ENCODE data around the gene SNX6. TPM values are rescaled to one million over a fixed set of nuclear protein-coding genes. Genes with fewer than 3 reads are reported as not detected.

Gene SNX6
- total and polyA plus RNA-seq, 10 donors = 23.0 to 201 (median 86.0) TPM

GRCh38 chr14:34604995-34605394, 25.0 kb downstream of the SNX6 start:
- TF ChIP-seq POLR2AphosphoS5 (IDR thresholded peaks at IDR 0.05) (no peak), POLR2A (IDR thresholded peaks at IDR 0.05) (no peak)
- TF ChIP-seq, protein P1, sequence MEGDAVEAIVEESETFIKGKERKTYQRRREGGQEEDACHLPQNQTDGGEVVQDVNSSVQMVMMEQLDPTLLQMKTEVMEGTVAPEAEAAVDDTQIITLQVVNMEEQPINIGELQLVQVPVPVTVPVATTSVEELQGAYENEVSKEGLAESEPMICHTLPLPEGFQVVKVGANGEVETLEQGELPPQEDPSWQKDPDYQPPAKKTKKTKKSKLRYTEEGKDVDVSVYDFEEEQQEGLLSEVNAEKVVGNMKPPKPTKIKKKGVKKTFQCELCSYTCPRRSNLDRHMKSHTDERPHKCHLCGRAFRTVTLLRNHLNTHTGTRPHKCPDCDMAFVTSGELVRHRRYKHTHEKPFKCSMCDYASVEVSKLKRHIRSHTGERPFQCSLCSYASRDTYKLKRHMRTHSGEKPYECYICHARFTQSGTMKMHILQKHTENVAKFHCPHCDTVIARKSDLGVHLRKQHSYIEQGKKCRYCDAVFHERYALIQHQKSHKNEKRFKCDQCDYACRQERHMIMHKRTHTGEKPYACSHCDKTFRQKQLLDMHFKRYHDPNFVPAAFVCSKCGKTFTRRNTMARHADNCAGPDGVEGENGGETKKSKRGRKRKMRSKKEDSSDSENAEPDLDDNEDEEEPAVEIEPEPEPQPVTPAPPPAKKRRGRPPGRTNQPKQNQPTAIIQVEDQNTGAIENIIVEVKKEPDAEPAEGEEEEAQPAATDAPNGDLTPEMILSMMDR (IDR thresholded peaks at IDR 0.05 in 8 of 11, conservative IDR thresholded peaks at IDR 0.05 in 3 of 11) = no peak
- intact Hi-C loops (cut with DNase I; ENCODE audit: low total_unique reads) = no loop called here
- Histone ChIP-seq H3K9me3 (no peaks in the 10 kb centered on the region), H3K36me3 (peaks cover 3 to 100% (median 94%) of the 10 kb centered on the region in 6 donors), H3K4me1 (peaks cover 0 to 19% (median 3%) of the 10 kb centered on the region in 6 donors), H3K27ac (peak overlapping the region in 6 of 8 donors; percentile 27 to 78 (median 67)), H3K4me3 (no peak overlapping the region), H3K27me3 (replicated peaks in 1 of 7) (no peaks in the 10 kb centered on the region)
- 66 to 98% (median 73%) methylated on average over 1 of the region's 1 CpG for WGBS, 5 donors
- no peak for DNase-seq

DNA sequence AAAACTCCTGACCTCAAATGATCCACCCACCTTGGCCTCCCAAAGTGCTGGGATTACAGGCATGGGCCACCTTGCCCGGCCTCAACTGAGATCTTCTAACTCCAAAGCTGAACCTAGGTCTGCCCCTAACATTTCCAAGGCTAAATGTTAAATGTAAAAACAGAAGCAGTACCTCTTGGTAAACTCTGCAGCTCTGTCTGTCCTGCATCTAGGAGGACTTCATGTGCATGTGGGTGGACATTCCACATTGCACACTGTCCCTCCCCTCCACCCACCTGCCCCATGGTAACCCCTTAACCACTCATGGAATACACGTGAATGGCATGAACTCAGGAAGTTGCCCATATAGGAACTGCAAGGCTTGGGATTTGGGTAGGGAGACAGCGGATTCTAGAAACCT, 33.1 kb downstream of the SNX6 start:
- Histone ChIP-seq H3K27me3 (replicated peaks in 1 of 7) (no peaks in the 10 kb centered on the region), H3K36me3 (peaks cover 0 to 100% (median 95%) of the 10 kb centered on the region in 6 donors), H3K27ac (no peak overlapping the region), H3K4me1 (no peaks in the 10 kb centered on the region), H3K9me3 (no peaks in the 10 kb centered on the region), H3K4me3 (no peak overlapping the region)
- DNase-seq = no peak
- intact Hi-C loops (cut with DNase I; ENCODE audit: low total_unique reads) = no loop called here
- TF ChIP-seq, protein P1 (IDR thresholded peaks at IDR 0.05 in 8 of 11, conservative IDR thresholded peaks at IDR 0.05 in 3 of 11) = no peak
- TF ChIP-seq POLR2AphosphoS5 (IDR thresholded peaks at IDR 0.05) = peak in 1 of 3 donors; percentile 24
- TF ChIP-seq POLR2A (IDR thresholded peaks at IDR 0.05) = no peak
- WGBS, 5 donors = 85 to 94% (median 90%) methylated on average over 3 of the region's 3 CpGs

- TF ChIP-seq POLR2A (IDR thresholded peaks at IDR 0.05) = no peak
- TF ChIP-seq POLR2AphosphoS5 (IDR thresholded peaks at IDR 0.05) = no peak
- TF ChIP-seq, protein P1 (IDR thresholded peaks at IDR 0.05 in 8 of 11, conservative IDR thresholded peaks at IDR 0.05 in 3 of 11) = no peak
- DNase-seq = no peak
- WGBS, 5 donors = 97 to 100% (median 97%) methylated on average over 11 of the region's 11 CpGs
These were observed 36.1 kb downstream of the SNX6 start for GRCh38 chr14:34593740-34594375.

DNA sequence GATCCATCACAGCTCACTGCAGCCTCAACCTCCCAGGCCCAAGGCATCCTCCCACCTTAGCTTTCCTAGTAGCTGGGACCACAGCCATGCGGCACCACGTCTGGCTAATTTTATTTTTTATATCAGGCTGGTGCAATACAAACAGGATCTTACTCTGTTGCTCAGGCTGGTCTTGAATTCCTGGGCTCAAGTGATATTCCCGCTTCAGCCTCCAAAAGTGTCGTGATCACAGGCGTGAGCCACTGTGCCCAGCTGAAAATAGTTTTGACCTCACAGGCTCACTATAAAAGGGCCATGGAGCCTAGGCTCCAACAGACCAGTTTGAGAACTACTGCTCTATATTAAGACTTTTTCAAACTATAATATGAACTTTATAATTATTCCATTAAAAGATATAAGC, 37.3 kb downstream of the SNX6 start:
- Histone ChIP-seq H3K36me3 (peaks cover 0 to 100% (median 96%) of the 10 kb centered on the region in 6 donors), H3K27me3 (replicated peaks in 1 of 7) (no peaks in the 10 kb centered on the region), H3K27ac (no peak overlapping the region), H3K4me1 (no peaks in the 10 kb centered on the region), H3K9me3 (no peaks in the 10 kb centered on the region), H3K4me3 (no peak overlapping the region)
- WGBS, 5 donors = 94 to 97% (median 96%) methylated on average over 5 of the region's 5 CpGs
- intact Hi-C loops (cut with DNase I; ENCODE audit: low total_unique reads) = no loop called here
- DNase-seq = peak; percentile 15
- no peak for TF ChIP-seq POLR2AphosphoS5 (IDR thresholded peaks at IDR 0.05)
- TF ChIP-seq POLR2A (IDR thresholded peaks at IDR 0.05) = no peak
- TF ChIP-seq, protein P1 (IDR thresholded peaks at IDR 0.05 in 8 of 11, conservative IDR thresholded peaks at IDR 0.05 in 3 of 11) = no peak

More at GRCh38 chr14:34593740-34594375, 36.1 kb downstream of the SNX6 start:
- Histone ChIP-seq H3K27ac (no peak overlapping the region), H3K9me3 (no peaks in the 10 kb centered on the region), H3K4me1 (no peaks in the 10 kb centered on the region), H3K4me3 (no peak overlapping the region), H3K27me3 (replicated peaks in 1 of 7) (no peaks in the 10 kb centered on the region), H3K36me3 (peaks cover 0 to 100% (median 95%) of the 10 kb centered on the region in 6 donors)
- intact Hi-C loops (cut with DNase I; ENCODE audit: low total_unique reads) = no loop called here
